OCI-LY1 (cell line): ENCODE measurements around the gene CSNK1G2.

Experiments
- H2AFZ ChIP-seq: fragments of 200-600 bp; sonication (generic), shearing (Covaris generic); 2 replicates; pipeline ENCODE4 v1.6.0; 2014; ENCODE audit warnings: antibody characterized with exemption, mild to moderate bottlenecking, low read length
- H3F3A ChIP-seq: fragments of 200-600 bp; sonication (generic), shearing (Covaris generic); 2 replicates; pipeline ENCODE4 v1.6.0; 2014; ENCODE audit warnings: mild to moderate bottlenecking, antibody characterized with exemption, low read length, moderate library complexity; ENCODE audit not compliant: insufficient read depth
- H3K27ac ChIP-seq: fragments of 200-600 bp; sonication (generic); 2 replicates; pipeline ENCODE4 v1.5.1; 2014; ENCODE audit warnings: low read length, mixed run types, mild to moderate bottlenecking, low read depth; ENCODE audit not compliant: poor library complexity, severe bottlenecking
- H3K27me3 ChIP-seq: fragments of 200-600 bp; sonication (generic); 2 replicates; pipeline ENCODE4 v1.6.0; 2014; ENCODE audit warnings: antibody characterized with exemption, mild to moderate bottlenecking, low read length, moderate library complexity; ENCODE audit not compliant: insufficient read depth
- H3K36me3 ChIP-seq: fragments of 200-600 bp; sonication (generic); 2 replicates; pipeline ENCODE4 v1.6.1; 2014; ENCODE audit warnings: mild to moderate bottlenecking, antibody characterized with exemption, low read length, moderate library complexity, mixed read lengths; ENCODE audit not compliant: insufficient read depth
- H3K4me1 ChIP-seq: fragments of 200-600 bp; sonication (generic); 2 replicates; pipeline ENCODE4 v1.5.1; 2014; ENCODE audit warnings: mild to moderate bottlenecking, low read length, moderate library complexity; ENCODE audit not compliant: insufficient read depth, severe bottlenecking
- H3K4me2 ChIP-seq: fragments of 200-600 bp; sonication (generic), shearing (Covaris generic); 2 replicates; pipeline ENCODE4 v1.6.1; 2014; ENCODE audit warnings: low read length
- H3K4me3 ChIP-seq: fragments of 200-600 bp; sonication (generic); 2 replicates; pipeline ENCODE4 v1.5.1; 2014; ENCODE audit warnings: low read length, low read depth, mild to moderate bottlenecking, mixed read lengths; ENCODE audit not compliant: poor library complexity, severe bottlenecking
- H3K79me2 ChIP-seq: fragments of 200-600 bp; shearing (Covaris generic); 2 replicates; pipeline ENCODE4 v1.6.1; 2016; ENCODE audit warnings: mixed run types, low read length, mixed read lengths; ENCODE audit not compliant: insufficient read depth
- H3K9ac ChIP-seq: fragments of 200-600 bp; sonication (generic), shearing (Covaris generic); 2 replicates; pipeline ENCODE4 v1.6.1; 2014; ENCODE audit warnings: mild to moderate bottlenecking, low read length, mixed read lengths
- H3K9me2 ChIP-seq: fragments of 200-600 bp; sonication (generic), shearing (Covaris generic); 2 replicates; pipeline ENCODE4 v1.6.1; 2014; ENCODE audit warnings: low read depth, mild to moderate bottlenecking, low read length, mixed read lengths
- H3K9me3 ChIP-seq: fragments of 200-600 bp; shearing (Covaris generic); 2 replicates; pipeline ENCODE4 v1.6.1; 2014; ENCODE audit warnings: low read length, mixed read lengths
- H4K20me1 ChIP-seq: fragments of 200-600 bp; sonication (generic), shearing (Covaris generic); 2 replicates; pipeline ENCODE4 v1.6.0; 2016; ENCODE audit warnings: mild to moderate bottlenecking, low read length; ENCODE audit not compliant: insufficient read depth
- CTCF ChIP-seq: fragments of 200-600 bp; sonication (generic), shearing (Covaris generic); IDR thresholded peaks from 2 replicates; pipeline ENCODE4 v1.5.1; 2017; ENCODE audit warnings: mild to moderate bottlenecking, antibody characterized with exemption, low read length, moderate library complexity, mixed read lengths
- EZH2 ChIP-seq: fragments of 200-600 bp; sonication (generic), shearing (Covaris generic); IDR thresholded peaks from 2 replicates; pipeline ENCODE4 v1.8.0; 2017; ENCODE audit warnings: borderline replicate concordance, mixed run types, mild to moderate bottlenecking, antibody characterized with exemption, low read length, moderate library complexity, mixed read lengths

CSNK1G2 gene

GRCh38 chr19:1922803-1923202 lies 18.2 kb upstream of the CSNK1G2 start:
- H3K9me3 ChIP-seq = no peaks in the 10 kb centered on the region
- no peak overlapping the region for H3K9ac ChIP-seq
- H3K27ac ChIP-seq = peak overlapping the region; percentile 87
- H3K4me3 ChIP-seq = no peak overlapping the region
- H3K79me2 ChIP-seq = no peaks in the 10 kb centered on the region
- H3K4me1 ChIP-seq = peaks cover 13% of the 10 kb centered on the region
- H3K4me2 ChIP-seq = peak overlapping the region; percentile 34; the same call in 1 of the 2 replicates
- no peaks in the 10 kb centered on the region for H4K20me1 ChIP-seq
- H3F3A ChIP-seq = no peaks in the 10 kb centered on the region
- H3K36me3 ChIP-seq = peaks cover 56% of the 10 kb centered on the region
- no peaks in the 10 kb centered on the region for H3K27me3 ChIP-seq
- TF ChIP-seq CTCF (no peak), EZH2 (no peak)
- H2AFZ ChIP-seq = no peak overlapping the region
- H3K9me2 ChIP-seq = no peaks in the 10 kb centered on the region

- H3K9me2 ChIP-seq = no peaks in the 10 kb centered on the region
- H3K36me3 ChIP-seq = peaks cover 51% of the 10 kb centered on the region
- no peak for TF ChIP-seq EZH2
- TF ChIP-seq CTCF = peak; percentile 29; the same call in 1 of the 2 replicates
- no peaks in the 10 kb centered on the region for H3K27me3 ChIP-seq
- peak overlapping the region; percentile 87 for H3K27ac ChIP-seq
- no peaks in the 10 kb centered on the region for H3K79me2 ChIP-seq
- peak overlapping the region; percentile 34; the same call in 1 of the 2 replicates for H3K4me2 ChIP-seq
- H3F3A ChIP-seq = 0 out of 2 replicates have a peak, but pooled peaks cover 3% of the 10 kb centered on the region
- H4K20me1 ChIP-seq = no peaks in the 10 kb centered on the region
- no peak overlapping the region for H2AFZ ChIP-seq
- H3K4me3 ChIP-seq = no peak overlapping the region
- H3K9me3 ChIP-seq = no peaks in the 10 kb centered on the region
- peaks cover 13% of the 10 kb centered on the region for H3K4me1 ChIP-seq
- H3K9ac ChIP-seq = no peak overlapping the region
Measured at GRCh38 chr19:1923319-1923718, 17.7 kb upstream of the CSNK1G2 start.

- peak overlapping the region; percentile 87 for H3K27ac ChIP-seq
- TF ChIP-seq EZH2 = no peak
- TF ChIP-seq CTCF = no peak
Measured at GRCh38 chr19:1924320-1924961, 16.5 kb upstream of the CSNK1G2 start.

More at GRCh38 chr19:1924320-1924961, 16.5 kb upstream of the CSNK1G2 start:
- H3K4me1 ChIP-seq = peaks cover 19% of the 10 kb centered on the region
- no peaks in the 10 kb centered on the region for H4K20me1 ChIP-seq
- no peak overlapping the region for H3K9ac ChIP-seq
- H3K4me2 ChIP-seq = no peak overlapping the region
- H3K36me3 ChIP-seq = peaks cover 43% of the 10 kb centered on the region
- H3K4me3 ChIP-seq = no peak overlapping the region
- H2AFZ ChIP-seq = no peak overlapping the region
- no peaks in the 10 kb centered on the region for H3K9me3 ChIP-seq
- no peaks in the 10 kb centered on the region for H3K79me2 ChIP-seq
- H3F3A ChIP-seq = 0 out of 2 replicates have a peak, but pooled peaks cover 3% of the 10 kb centered on the region
- no peaks in the 10 kb centered on the region for H3K27me3 ChIP-seq
- H3K9me2 ChIP-seq = no peaks in the 10 kb centered on the region
